DMS114 treated with DMSO at 0.1 percent for 48 hours (cell line): ENCODE measurements around the gene KLHL33.
"Not testable (repeated sequence)": the region's sequence is repeated elsewhere in the genome, so short reads cannot be mapped to it uniquely, and the experiment has no call there.

Source experiments
- DNase-seq: peaks from one replicate; lab custom pipeline; 2025; ENCODE audit not compliant: unreplicated experiment; lab: John Stamatoyannopoulos, UW

Gene KLHL33

DNA sequence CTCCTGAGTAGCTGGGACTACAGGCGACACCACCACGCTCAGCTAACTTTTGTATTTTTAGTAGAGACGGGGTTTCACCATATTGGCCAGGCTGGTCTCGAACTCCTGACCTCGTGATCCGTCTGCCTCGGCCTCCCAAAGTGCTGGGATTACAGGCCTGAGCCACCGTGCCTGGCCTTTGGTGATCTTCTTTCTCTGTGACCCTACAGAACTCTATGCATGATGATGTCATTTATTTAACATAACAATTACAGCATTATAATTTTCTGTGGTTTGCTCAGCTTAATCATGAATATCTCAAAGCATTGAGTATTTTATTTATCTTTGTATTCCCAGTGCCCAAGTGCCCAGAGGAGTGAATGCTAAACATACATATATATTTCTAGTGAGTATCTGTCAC lies 16.9 kb upstream of the KLHL33 start:
- not testable (repeated sequence) for DNase-seq

- no peak for DNase-seq
These were observed 10.9 kb upstream of the KLHL33 start for GRCh38 chr14:20446889-20447288.

- not testable (repeated sequence) for DNase-seq
These were observed 7.7 kb upstream of the KLHL33 start for GRCh38 chr14:20443650-20444049.

DNA sequence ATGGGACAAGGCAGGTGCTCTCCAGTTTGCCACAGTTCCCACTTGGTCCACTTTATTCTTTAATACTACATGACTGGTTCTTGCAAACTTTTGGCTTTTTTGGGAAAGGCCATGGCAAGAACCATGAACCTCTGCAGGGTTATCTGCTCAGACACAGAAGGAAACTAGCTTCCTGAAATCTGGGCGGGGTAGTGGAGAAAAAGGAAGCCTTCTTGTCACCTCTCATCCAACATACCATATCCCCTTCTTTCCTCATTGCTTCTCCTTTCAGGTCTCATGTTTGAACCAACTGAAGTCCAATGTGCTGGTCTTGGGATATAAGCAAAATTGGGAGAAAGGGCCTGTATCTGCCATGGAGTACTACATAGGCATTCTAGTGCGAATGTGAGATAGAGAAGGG lies 5.5 kb upstream of the KLHL33 start:
- DNase-seq, result no peak

GRCh38 chr14:20440882-20441281 lies 4.9 kb upstream of the KLHL33 start:
- DNase-seq, result no peak

GRCh38 chr14:20440465-20440864 lies 4.5 kb upstream of the KLHL33 start:
- DNase-seq, result no peak

DNA sequence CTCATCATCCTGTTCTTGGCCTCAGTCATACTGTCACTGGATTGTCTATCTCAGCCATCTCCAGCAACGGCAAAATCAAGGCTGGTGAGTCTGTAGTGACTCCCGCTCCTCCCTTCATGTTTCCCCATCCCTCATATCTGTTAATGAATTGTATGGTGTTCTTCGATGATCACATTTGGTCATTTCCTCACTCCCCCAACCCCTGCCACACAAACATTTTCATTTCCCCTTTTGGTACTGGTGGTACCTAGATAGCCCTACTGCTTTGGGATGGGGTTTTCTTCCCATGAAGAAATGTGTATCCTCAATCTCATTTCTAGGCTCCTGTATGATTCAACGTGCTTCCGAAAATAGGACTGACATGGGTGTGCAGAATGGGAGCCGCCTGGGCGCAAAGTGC lies 2.7 kb upstream of the KLHL33 start:
- DNase-seq, result no peak

DNA sequence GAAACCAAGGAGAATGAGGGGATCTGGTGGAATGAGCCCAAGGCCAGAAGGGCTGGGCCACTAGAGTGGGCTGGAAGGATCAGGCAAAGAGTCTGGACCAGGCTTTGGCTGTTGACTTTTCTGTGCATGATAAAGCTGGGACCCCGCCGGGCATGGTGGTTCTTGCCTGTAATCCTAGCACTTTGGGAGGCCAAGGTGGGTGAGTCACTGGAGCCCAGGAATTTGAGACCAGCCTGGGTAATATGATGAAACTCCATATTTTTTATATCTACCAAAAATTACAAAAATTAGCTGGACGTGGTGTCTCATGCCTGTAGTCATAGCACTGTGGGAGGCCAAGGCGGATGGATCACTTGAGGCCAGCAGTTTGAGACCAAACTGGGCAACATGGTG lies 393 bp upstream of the KLHL33 start:
- no peak for DNase-seq

- DNase-seq, result no peak
These were observed 1.0 kb downstream of the KLHL33 start for GRCh38 chr14:20434701-20435581.

DNA sequence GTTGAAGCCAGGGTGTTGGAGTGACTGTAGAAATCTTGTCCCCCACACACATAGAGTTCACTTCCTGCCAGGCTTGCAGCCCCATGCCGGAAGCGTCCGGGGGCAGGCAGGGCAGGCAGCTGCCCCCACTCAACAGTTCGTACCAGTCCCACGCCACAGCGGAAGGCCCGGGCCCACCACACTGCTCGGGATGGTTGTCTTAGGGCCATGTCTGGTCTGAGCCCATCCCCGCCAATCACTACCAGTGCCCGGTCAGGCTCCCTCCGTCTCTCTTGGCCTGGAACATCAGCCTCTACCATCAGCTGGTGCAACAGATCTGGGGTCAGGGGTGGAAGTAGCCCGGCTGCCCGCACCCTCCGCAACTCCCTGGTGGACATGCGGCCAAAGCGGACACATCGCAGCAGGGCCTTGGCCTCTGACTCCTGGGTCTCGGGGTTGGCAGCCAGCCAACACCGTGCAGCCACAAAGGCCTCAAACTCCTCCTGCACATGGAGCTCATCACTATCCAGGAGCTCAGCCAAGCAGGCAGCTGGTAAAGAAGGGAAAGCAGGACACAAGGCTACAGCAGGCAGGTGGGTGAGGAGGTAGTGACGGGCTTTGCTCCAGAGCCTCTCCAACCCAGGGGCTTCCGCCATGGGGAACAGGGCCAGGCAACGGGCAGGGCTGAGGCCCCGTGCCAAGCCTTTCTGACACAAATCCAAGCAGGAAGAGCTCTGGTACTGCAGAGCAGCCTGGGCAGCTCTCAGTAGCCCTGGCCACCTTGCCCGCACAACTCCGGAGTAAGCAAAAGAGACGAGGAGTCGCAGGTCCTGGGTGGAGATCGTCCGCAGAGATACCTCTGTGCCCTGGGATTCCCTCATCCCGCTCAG lies 5.9 kb downstream of the KLHL33 start:
- DNase-seq, result no peak

DNA sequence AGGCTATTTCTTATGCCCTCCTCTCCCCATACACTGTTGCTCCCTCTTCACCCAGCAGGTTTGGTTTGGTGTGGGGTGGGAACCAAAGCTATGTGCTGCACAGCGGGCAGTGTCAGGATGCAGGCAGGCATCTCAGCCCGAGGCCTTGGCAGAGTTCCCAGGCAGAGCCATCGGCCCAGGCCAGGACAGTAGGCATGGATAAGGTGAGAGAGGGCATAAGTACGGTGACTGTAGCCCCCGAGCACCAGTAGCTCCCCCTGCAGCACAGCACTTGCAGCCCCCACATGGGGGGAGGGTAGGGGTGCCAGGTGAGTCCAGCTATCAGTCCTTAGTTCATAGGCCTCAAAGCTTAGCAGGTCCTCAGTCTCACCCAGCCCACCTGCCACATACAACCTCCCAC lies 7.2 kb downstream of the KLHL33 start:
- no peak for DNase-seq

DNA sequence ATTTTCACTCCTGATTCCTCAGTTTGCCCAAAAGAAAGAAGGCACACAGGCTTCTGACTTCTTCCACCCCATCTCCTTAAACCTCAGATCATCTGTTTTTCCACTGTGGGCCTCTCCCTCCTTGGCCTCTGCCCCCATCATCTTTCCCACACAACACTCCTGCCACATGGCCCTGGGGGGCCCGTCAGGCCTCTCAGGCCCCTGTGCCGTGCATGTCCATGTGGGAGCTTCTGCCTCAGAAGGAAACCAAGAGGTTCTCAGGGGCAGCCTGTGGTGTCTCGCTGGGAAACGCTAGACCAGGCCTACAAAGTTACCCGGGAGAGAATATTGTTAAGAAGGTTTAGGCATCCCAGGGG lies 8.0 kb downstream of the KLHL33 start:
- DNase-seq, result no peak

GRCh38 chr14:20427231-20428009 lies 8.5 kb downstream of the KLHL33 start:
- DNase-seq, result no peak

- no peak for DNase-seq
These were observed 11.1 kb downstream of the KLHL33 start for GRCh38 chr14:20424851-20425250.

- DNase-seq, result no peak
These were observed 13.1 kb downstream of the KLHL33 start for GRCh38 chr14:20422886-20423285.

- no peak for DNase-seq
These were observed 14.7 kb downstream of the KLHL33 start for GRCh38 chr14:20421267-20421666.

DNA sequence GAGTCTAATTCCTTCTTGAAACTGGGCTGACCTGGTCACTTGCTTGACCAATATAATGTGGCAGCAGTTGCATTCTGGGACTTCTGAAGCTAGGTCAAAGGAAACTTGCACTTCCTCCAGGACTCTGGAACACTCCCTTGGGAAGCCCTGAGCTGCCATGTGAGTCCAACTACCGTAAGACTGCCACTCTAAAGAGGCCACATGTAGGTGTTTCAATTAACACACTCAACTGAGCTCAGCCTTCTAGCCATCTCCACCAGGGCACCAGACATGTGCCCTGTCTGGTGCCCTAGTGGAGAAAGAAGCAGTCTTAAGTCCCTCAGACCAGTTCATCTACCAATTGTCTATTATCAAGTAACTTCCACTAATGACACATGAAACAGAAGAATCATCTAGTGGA lies 16.5 kb downstream of the KLHL33 start:
- no peak for DNase-seq

- DNase-seq, result no peak
These were observed 17.5 kb downstream of the KLHL33 start for GRCh38 chr14:20418501-20418909.

DNA sequence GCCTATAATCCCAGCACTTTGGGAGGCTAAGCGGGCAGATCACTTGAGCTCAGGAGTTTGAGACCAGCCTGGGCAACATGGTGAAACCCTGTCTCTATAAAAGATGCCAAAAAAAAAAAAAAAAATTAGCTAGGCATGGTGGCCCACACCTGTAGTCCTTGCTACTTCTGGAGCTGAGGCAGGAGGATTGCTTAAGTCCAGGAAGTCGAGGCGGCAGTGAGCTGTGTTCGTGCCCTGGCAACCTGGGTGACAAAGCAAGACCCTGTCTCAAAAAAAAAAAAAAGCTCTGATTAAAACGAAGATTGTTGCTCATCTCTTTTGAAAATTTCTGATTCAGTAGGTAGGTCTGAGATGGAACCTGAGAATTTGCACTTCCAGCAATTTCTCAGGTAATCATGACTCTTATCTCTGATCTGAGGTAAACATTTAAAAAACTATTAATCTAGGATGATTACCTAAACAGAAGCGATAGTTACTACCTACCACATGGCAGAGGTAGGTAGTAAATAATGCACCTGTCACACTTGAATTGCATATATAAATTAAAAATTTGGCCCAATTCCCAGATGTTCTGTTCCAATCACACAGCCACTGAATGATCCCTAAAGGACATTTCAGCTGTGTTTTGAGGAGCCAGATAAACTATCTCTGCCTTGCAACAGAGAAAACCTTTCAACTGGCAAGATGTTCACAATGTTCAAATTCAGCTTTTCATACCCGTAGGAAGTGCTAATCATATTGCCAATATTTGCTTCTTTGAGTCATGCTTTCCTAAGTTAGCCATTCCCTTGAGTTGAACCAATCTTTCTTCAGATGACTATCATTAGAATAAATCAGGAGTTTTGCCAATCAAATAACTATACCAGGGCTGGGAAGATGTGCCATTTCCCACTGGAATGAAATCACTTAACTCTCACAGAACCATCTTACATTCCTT lies 18.4 kb downstream of the KLHL33 start:
- DNase-seq, result no peak

DNA sequence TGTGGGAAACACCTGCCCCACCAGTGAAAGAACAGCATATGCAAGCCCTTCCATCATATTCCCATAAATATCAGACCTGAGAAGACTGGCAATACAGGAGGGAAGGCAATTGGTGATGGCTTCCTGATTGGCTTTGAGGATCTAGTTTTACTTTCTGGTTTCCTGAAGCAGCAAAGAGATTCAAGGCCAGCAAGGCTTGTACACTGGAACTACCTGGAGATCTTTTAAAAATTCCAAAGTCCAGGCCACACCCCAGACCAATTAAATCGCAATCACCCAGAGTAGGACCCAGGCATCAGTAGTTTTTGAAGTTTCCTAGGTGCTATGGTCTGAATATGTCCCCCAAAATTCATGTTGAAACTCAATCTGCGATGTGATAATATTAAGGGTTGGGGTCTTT lies 19.7 kb downstream of the KLHL33 start:
- DNase-seq, result no peak
